GM23338 (cell line): ENCODE results near the gene BCAR3. TPM values are rescaled to one million over a fixed set of nuclear protein-coding genes. Genes with fewer than 3 reads are reported as not detected.

Experiments used
- ATAC-seq: fragments of 200-7000 bp; cut with Tn5 transposase; 3 replicates; pipeline ENCODE4 v1.9.1; 2020
- DNase-seq: peaks from one replicate; pipeline ENCODE4 v3.0.0-alpha.2; 2015; ENCODE audit warnings: low spot score
- H2AFZ ChIP-seq: fragments of 200-600 bp; sonication (generic); 2 replicates; pipeline ENCODE4 v1.8.0; 2016; ENCODE audit warnings: antibody characterized with exemption, mild to moderate bottlenecking, moderate library complexity
- H3F3A ChIP-seq: fragments of 200-600 bp; sonication (generic); replicated peaks from 2 replicates; pipeline ENCODE4 v1.8.0; 2017; ENCODE audit warnings: antibody characterized with exemption, mixed run types, low read depth
- H3K27ac ChIP-seq: fragments of 200-600 bp; sonication (generic); 2 replicates; pipeline ENCODE4 v1.6.1; 2016; ENCODE audit warnings: low read depth
- H3K27me3 ChIP-seq: fragments of 200-600 bp; sonication (generic); 2 replicates; pipeline ENCODE4 v1.8.0; 2016; ENCODE audit warnings: mild to moderate bottlenecking, mixed run types, moderate library complexity; ENCODE audit not compliant: insufficient read depth
- H3K36me3 ChIP-seq: fragments of 200-600 bp; sonication (generic); 2 replicates; pipeline ENCODE4 v1.8.0; 2016; ENCODE audit warnings: mild to moderate bottlenecking; ENCODE audit not compliant: insufficient read depth
- H3K4me1 ChIP-seq: fragments of 200-600 bp; sonication (generic); 2 replicates; pipeline ENCODE4 v1.8.0; 2016; ENCODE audit warnings: mild to moderate bottlenecking, moderate library complexity; ENCODE audit not compliant: insufficient read depth
- H3K4me2 ChIP-seq: fragments of 200-600 bp; sonication (generic); 2 replicates; pipeline ENCODE4 v1.7.1; 2017; ENCODE audit warnings: mixed run types
- H3K4me3 ChIP-seq: fragments of 200-600 bp; sonication (generic); 2 replicates; pipeline ENCODE4 v1.6.1; 2016; ENCODE audit warnings: mixed run types
- H3K79me2 ChIP-seq: fragments of 200-600 bp; sonication (generic); replicated peaks from 2 replicates; pipeline ENCODE4 v1.8.0; 2017; ENCODE audit warnings: mild to moderate bottlenecking; ENCODE audit not compliant: insufficient read depth
- H3K9me2 ChIP-seq: fragments of 200-600 bp; sonication (generic); 2 replicates; pipeline ENCODE4 v1.8.0; 2017; ENCODE audit not compliant: insufficient read depth
- H4K20me1 ChIP-seq: fragments of 200-600 bp; sonication (generic); replicated peaks from 2 replicates; pipeline ENCODE4 v1.8.0; 2017; ENCODE audit warnings: mild to moderate bottlenecking; ENCODE audit not compliant: insufficient read depth
- H3K27ac Mint-ChIP-seq: 2 replicates; pipeline ENCODE4 v1.8.0; 2020; ENCODE audit warnings: inconsistent platforms, mild to moderate bottlenecking, moderate library complexity, mixed read lengths
- H3K27me3 Mint-ChIP-seq: 3 replicates; pipeline ENCODE4 v1.8.0; 2022; ENCODE audit warnings: low read depth, mild to moderate bottlenecking, moderate library complexity, mixed read lengths, inconsistent platforms; ENCODE audit not compliant: insufficient read depth, poor library complexity
- H3K36me3 Mint-ChIP-seq: 3 replicates; pipeline ENCODE4 v1.8.0; 2021; ENCODE audit warnings: low read depth, mild to moderate bottlenecking, inconsistent platforms, moderate library complexity, mixed read lengths
- H3K4me1 Mint-ChIP-seq: 3 replicates; pipeline ENCODE4 v1.8.0; 2020; ENCODE audit warnings: mild to moderate bottlenecking, inconsistent platforms, mixed read lengths
- H3K4me3 Mint-ChIP-seq: 3 replicates; pipeline ENCODE4 v1.8.0; 2021; ENCODE audit warnings: moderate library complexity, mild to moderate bottlenecking, inconsistent platforms, mixed read lengths
- H3K9me3 Mint-ChIP-seq: 3 replicates; pipeline ENCODE4 v1.8.0; 2020; ENCODE audit warnings: moderate library complexity, mild to moderate bottlenecking, inconsistent platforms, mixed read lengths
- CREB1 ChIP-seq: fragments of 250-450 bp; sonication (Bioruptor Pico); IDR thresholded peaks from 2 replicates; pipeline ENCODE4 v1.5.0; 2020; ENCODE audit warnings: low read depth, mild to moderate bottlenecking, moderate library complexity
- EZH2 ChIP-seq: fragments of 200-600 bp; sonication (generic); IDR thresholded peaks from one replicate; pipeline ENCODE4 v1.8.0; 2017; ENCODE audit warnings: antibody characterized with exemption, mild to moderate bottlenecking, low read depth; ENCODE audit not compliant: unreplicated experiment
- EZH2phosphoT487 ChIP-seq: fragments of 200-600 bp; sonication (generic); IDR thresholded peaks from one replicate; pipeline ENCODE4 v1.8.1; 2018; ENCODE audit warnings: antibody characterized with exemption; ENCODE audit not compliant: unreplicated experiment
- JUNB ChIP-seq: IDR thresholded peaks from one replicate; pipeline ENCODE4 v1.6.1; 2016; ENCODE audit warnings: antibody characterized with exemption; ENCODE audit not compliant: unreplicated experiment
- POLR2AphosphoS5 ChIP-seq: IDR thresholded peaks from 2 replicates; pipeline ENCODE4 v1.6.1; 2016; ENCODE audit warnings: antibody characterized with exemption, low read depth
- STAT1 ChIP-seq: IDR thresholded peaks from one replicate; pipeline ENCODE4 v1.6.1; 2016; ENCODE audit warnings: antibody characterized with exemption; ENCODE audit not compliant: unreplicated experiment
- ZNF114 ChIP-seq: fragments of 250-450 bp; sonication (Bioruptor Pico); IDR thresholded peaks from 2 replicates; pipeline ENCODE4 v1.5.0; 2020; ENCODE audit warnings: mild to moderate bottlenecking, moderate library complexity
- ZNF331 ChIP-seq: fragments of 250-450 bp; sonication (Bioruptor Pico); IDR thresholded peaks from 2 replicates; pipeline ENCODE4 v1.5.0; 2020; ENCODE audit warnings: low read depth, mild to moderate bottlenecking, moderate library complexity
- polyA plus RNA-seq: library from polyadenylated mRNA; unstranded; fragments of >200 nt; fragmentation: Nextera tagmentation; extraction: Ambion mirVana; gene quantifications from 2 replicates; pipeline ENCODE4 v1.2.1, GENCODE V29; 2016
- total RNA-seq: library from RNA; depleted of rRNA; stranded (reverse); fragments of >200 nt; shearing (Covaris generic); gene quantifications from 2 replicates; pipeline ENCODE4 v1.2.3, GENCODE V29; 2014
- TF ChIP-seq, protein P1 (sequence below): IDR thresholded peaks from 2 replicates; pipeline ENCODE4 v1.6.1; 2016; ENCODE audit warnings: antibody characterized with exemption
- TF ChIP-seq, protein P2 (sequence below), 2 experiments: fragments of 200-600 bp in 1 of 2; sonication (generic) in 1 of 2; conservative IDR thresholded peaks; 2 replicates each; pipeline versions ENCODE4 v1.5.1 to v1.6.1; 2016 to 2017; ENCODE audit warnings: antibody characterized with exemption in 2 of 2, low read depth in 2 of 2, mild to moderate bottlenecking in 2 of 2, moderate library complexity in 1 of 2
- TF ChIP-seq, protein P3 (sequence below): fragments of 250-450 bp; sonication (Bioruptor Pico); IDR thresholded peaks from 2 replicates; pipeline ENCODE4 v1.5.0; 2020; ENCODE audit warnings: mild to moderate bottlenecking, moderate library complexity

BCAR3 gene
- total and polyA plus RNA-seq, 2 experiments from 2014 or later, result 5.5 to 9.7 TPM

DNA sequence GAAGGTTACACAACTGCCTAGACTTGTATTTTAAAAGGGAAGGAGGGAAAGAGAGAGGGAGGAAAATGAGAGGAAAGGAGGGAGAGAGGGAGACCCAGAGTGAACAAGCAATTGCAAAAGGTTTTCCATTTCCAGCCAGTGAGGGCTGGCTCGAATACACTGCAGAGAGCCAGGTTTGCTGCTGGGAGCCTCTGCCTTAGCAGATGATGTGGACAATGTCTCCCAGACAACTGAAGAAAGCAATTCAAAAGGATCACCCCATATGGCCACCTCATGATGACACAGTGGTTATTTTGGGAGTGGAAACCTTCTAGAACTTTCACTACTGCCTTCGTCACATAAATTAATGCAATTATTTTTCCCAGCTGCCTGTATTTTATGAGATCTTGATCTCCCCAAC lies 86.4 kb downstream of the BCAR3 start (continued):
- TF ChIP-seq, protein P1, sequence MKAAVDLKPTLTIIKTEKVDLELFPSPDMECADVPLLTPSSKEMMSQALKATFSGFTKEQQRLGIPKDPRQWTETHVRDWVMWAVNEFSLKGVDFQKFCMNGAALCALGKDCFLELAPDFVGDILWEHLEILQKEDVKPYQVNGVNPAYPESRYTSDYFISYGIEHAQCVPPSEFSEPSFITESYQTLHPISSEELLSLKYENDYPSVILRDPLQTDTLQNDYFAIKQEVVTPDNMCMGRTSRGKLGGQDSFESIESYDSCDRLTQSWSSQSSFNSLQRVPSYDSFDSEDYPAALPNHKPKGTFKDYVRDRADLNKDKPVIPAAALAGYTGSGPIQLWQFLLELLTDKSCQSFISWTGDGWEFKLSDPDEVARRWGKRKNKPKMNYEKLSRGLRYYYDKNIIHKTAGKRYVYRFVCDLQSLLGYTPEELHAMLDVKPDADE, result no peak
- TF ChIP-seq JUNB, result no peak
- no peak for TF ChIP-seq STAT1
- TF ChIP-seq, protein P2, sequence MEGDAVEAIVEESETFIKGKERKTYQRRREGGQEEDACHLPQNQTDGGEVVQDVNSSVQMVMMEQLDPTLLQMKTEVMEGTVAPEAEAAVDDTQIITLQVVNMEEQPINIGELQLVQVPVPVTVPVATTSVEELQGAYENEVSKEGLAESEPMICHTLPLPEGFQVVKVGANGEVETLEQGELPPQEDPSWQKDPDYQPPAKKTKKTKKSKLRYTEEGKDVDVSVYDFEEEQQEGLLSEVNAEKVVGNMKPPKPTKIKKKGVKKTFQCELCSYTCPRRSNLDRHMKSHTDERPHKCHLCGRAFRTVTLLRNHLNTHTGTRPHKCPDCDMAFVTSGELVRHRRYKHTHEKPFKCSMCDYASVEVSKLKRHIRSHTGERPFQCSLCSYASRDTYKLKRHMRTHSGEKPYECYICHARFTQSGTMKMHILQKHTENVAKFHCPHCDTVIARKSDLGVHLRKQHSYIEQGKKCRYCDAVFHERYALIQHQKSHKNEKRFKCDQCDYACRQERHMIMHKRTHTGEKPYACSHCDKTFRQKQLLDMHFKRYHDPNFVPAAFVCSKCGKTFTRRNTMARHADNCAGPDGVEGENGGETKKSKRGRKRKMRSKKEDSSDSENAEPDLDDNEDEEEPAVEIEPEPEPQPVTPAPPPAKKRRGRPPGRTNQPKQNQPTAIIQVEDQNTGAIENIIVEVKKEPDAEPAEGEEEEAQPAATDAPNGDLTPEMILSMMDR (conservative IDR thresholded peaks at IDR 0.05; ENCODE audit: low read depth in 2 of 2), result no peak

DNA sequence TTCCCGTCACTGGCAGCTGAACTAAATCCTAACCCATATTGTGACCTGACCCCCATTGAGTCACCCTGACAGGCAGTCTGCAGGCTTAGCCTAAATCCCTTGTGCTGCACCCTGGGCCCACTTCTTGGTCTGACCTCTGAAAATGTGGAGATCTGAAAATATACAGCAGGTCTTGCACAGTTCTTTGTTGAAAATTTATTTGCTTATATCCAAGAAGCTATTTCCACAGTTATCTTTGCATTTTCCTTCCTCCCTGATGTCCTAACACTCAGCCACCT lies 87.1 kb downstream of the BCAR3 start:
- Histone ChIP-seq H3F3A (no peaks in the 10 kb centered on the region), H3K4me2 (0 out of 2 replicates have a peak overlapping the region, but pooled peaks have one; percentile 39), H3K4me3 (no peak overlapping the region), H3K9me2 (no peaks in the 10 kb centered on the region), H3K4me1 (peaks cover 35% of the 10 kb centered on the region), H4K20me1 (no peaks in the 10 kb centered on the region), H3K27ac (peak overlapping the region; percentile 65; the same call in 1 of the 2 replicates), H3K79me2 (0 out of 2 replicates have a peak, but pooled peaks cover 4% of the 10 kb centered on the region), H3K36me3 (no peaks in the 10 kb centered on the region), H3K27me3 (no peaks in the 10 kb centered on the region), H2AFZ (no peak overlapping the region)
- H3K4me1 Mint-ChIP-seq, result peaks cover 46% of the 10 kb centered on the region
- peaks cover 2% of the 10 kb centered on the region for H3K27me3 Mint-ChIP-seq
- DNase-seq, result no peak
- no peak overlapping the region for H3K27ac Mint-ChIP-seq
- H3K36me3 Mint-ChIP-seq, result peaks cover 3% of the 10 kb centered on the region; the same call in 1 of the 3 replicates
- H3K4me3 Mint-ChIP-seq, result no peak overlapping the region
- no peaks in the 10 kb centered on the region for H3K9me3 Mint-ChIP-seq
- no peak for TF ChIP-seq EZH2phosphoT487
- TF ChIP-seq POLR2AphosphoS5, result no peak
- no peak for TF ChIP-seq EZH2
- TF ChIP-seq, protein P1, result no peak
- TF ChIP-seq STAT1, result no peak
- TF ChIP-seq, protein P3, sequence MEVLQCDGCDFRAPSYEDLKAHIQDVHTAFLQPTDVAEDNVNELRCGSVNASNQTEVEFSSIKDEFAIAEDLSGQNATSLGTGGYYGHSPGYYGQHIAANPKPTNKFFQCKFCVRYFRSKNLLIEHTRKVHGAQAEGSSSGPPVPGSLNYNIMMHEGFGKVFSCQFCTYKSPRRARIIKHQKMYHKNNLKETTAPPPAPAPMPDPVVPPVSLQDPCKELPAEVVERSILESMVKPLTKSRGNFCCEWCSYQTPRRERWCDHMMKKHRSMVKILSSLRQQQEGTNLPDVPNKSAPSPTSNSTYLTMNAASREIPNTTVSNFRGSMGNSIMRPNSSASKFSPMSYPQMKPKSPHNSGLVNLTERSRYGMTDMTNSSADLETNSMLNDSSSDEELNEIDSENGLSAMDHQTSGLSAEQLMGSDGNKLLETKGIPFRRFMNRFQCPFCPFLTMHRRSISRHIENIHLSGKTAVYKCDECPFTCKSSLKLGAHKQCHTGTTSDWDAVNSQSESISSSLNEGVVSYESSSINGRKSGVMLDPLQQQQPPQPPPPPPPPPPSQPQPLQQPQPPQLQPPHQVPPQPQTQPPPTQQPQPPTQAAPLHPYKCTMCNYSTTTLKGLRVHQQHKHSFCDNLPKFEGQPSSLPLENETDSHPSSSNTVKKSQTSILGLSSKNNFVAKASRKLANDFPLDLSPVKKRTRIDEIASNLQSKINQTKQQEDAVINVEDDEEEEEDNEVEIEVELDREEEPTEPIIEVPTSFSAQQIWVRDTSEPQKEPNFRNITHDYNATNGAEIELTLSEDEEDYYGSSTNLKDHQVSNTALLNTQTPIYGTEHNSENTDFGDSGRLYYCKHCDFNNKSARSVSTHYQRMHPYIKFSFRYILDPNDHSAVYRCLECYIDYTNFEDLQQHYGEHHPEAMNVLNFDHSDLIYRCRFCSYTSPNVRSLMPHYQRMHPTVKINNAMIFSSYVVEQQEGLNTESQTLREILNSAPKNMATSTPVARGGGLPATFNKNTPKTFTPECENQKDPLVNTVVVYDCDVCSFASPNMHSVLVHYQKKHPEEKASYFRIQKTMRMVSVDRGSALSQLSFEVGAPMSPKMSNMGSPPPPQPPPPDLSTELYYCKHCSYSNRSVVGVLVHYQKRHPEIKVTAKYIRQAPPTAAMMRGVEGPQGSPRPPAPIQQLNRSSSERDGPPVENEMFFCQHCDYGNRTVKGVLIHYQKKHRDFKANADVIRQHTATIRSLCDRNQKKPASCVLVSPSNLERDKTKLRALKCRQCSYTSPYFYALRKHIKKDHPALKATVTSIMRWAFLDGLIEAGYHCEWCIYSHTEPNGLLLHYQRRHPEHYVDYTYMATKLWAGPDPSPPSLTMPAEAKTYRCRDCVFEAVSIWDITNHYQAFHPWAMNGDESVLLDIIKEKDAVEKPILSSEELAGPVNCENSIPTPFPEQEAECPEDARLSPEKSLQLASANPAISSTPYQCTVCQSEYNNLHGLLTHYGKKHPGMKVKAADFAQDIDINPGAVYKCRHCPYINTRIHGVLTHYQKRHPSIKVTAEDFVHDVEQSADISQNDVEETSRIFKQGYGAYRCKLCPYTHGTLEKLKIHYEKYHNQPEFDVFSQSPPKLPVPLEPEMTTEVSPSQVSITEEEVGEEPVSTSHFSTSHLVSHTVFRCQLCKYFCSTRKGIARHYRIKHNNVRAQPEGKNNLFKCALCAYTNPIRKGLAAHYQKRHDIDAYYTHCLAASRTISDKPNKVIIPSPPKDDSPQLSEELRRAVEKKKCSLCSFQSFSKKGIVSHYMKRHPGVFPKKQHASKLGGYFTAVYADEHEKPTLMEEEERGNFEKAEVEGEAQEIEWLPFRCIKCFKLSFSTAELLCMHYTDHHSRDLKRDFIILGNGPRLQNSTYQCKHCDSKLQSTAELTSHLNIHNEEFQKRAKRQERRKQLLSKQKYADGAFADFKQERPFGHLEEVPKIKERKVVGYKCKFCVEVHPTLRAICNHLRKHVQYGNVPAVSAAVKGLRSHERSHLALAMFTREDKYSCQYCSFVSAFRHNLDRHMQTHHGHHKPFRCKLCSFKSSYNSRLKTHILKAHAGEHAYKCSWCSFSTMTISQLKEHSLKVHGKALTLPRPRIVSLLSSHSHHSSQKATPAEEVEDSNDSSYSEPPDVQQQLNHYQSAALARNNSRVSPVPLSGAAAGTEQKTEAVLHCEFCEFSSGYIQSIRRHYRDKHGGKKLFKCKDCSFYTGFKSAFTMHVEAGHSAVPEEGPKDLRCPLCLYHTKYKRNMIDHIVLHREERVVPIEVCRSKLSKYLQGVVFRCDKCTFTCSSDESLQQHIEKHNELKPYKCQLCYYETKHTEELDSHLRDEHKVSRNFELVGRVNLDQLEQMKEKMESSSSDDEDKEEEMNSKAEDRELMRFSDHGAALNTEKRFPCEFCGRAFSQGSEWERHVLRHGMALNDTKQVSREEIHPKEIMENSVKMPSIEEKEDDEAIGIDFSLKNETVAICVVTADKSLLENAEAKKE, result no peak
- TF ChIP-seq CREB1 (CRISPR knock-in tag), result no peak
- TF ChIP-seq JUNB, result no peak
- TF ChIP-seq ZNF331 (CRISPR knock-in tag), result no peak
- no peak for TF ChIP-seq ZNF114 (CRISPR knock-in tag)
- ATAC-seq, result no peak
